ENCODE data around the gene RBP7. TPM values are rescaled to one million over a fixed set of nuclear protein-coding genes. Genes with fewer than 3 reads are reported as not detected.

Gene RBP7
- total RNA-seq, result 0.19 TPM in 1 of 2 replicates, not detected in the other

DNA sequence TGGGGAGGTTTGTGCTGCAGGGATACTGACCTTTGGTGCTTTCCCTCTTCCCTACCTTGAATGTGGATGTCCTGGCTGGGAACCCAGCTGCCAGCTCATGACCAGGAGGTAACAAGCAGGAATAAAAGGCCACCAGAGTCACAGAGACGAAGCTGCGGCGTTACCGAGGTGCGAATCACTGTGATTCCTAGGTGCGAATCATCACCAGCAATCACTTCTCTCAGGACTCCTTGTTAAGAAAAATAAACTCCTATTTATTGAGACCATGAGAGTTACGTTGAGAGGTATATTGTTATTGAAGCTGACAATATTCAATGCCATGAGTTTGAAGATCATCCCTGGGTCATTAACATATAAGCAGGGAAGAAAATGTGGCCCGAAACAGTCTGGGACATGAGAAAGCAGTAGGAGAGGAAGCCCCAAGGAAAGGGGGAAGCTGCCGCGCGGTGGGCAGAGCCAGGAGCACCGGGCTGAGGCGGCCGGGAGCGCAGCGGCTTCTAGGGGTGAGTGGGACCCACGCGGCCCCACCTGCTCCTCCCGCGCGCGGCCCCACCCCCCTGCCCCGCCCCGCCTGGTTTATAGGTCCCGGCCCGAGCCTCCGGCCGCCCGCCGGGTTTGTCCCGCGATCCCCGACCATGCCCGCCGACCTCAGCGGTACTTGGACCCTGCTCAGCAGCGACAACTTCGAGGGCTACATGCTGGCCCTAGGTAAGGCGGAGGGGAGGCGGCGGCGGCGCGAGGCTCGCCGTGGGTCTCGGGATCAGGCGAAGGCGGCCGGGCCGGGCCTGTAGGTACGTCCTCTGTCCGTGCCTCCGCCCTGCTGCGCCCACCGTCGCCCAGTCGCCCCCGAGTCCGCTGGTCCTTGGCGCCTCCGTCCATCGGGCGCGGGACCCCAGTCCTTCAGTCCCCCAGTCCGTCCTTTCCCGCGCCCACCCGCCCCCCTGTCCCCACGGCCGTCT, at the start of gene RBP7:
Gene RBP7 (plus strand): TSS at position 605 of the 959 bp plus-strand sequence. CDS start 31 bp downstream, at position 636.

DNA sequence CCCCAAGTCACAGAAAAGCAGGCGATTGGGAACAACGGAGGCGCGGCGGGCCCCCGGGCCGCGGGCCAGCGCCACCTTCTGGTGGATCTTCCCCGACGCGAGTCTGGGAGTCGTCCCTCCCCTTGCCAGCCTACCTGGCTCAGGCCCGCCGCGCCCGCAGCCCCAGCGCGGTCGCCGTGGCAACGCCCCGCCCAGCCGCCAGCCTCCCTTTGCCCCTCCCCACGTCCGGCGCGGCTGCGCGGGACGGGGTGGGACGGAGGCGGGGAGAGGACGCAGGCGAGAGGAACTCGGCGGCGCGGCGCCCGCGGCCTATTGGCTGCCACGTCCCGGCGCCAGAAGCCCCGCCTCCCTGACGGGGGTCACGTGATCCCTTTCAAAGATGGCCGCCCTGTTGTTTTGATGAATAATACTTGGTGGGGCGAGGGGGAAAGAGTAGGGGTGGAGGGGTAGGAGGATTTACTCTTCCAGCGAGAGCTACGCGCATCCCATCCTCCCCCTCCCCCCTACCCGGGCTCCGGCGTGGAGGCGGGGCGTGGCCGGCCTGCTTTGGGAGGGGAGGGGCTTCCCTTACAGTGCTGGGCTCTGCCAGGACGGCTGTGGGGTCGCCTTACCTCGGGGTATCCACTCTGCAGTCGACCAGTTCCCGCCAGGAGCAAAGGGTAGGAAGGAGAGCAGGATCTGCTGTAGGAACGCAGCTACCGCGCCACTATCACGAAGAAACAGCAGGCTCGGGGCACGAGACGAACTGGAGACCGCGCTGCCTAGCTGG, 35.7 kb downstream of the RBP7 start, which contains the start of gene UBE4B:
Gene UBE4B (plus strand): TSS at position 369 of the 769 bp plus-strand sequence. CDS start 713 bp downstream, outside the sequence.

Other genes with a start within 250 kb of the RBP7 start
- gene CLSTN1, start 173.3 kb upstream of the RBP7 start, total RNA-seq, result 104 and 117 TPM in 2 replicates
- gene CTNNBIP1, start 87.0 kb upstream of the RBP7 start, total RNA-seq, result 22.6 and 23.5 TPM in 2 replicates
- gene LZIC, start 53.8 kb upstream of the RBP7 start, total RNA-seq, result 21.3 and 27.4 TPM in 2 replicates
- 12.9 and 15.4 TPM in 2 replicates for gene NMNAT1, start 53.8 kb upstream of the RBP7 start, total RNA-seq
- 18.6 and 31.3 TPM in 2 replicates for gene UBE4B, start 35.7 kb downstream of the RBP7 start, total RNA-seq
- 23.9 and 34.6 TPM in 2 replicates for gene KIF1B, start 213.3 kb downstream of the RBP7 start, total RNA-seq

Measured in aortic smooth muscle cell (primary cell).